HG03571 (cell line): ENCODE measurements around the gene PRRC2B.
"Not testable (repeated sequence)": the region's sequence is repeated elsewhere in the genome, so short reads cannot be mapped to it uniquely, and the experiment has no call there.

Experiments
- ATAC-seq: cut with Tn5 transposase; IDR thresholded peaks from one replicate; pipeline ENCODE4 v1.9.1; 2021; ENCODE audit not compliant: unreplicated experiment

The PRRC2B gene

GRCh38 chr9:131505012-131505411 is 111.1 kb downstream of the PRRC2B start:
- ATAC-seq, result no peak

GRCh38 chr9:131511416-131511815 is 117.5 kb downstream of the PRRC2B start:
- no peak for ATAC-seq

GRCh38 chr9:131511880-131512279 is 118.0 kb downstream of the PRRC2B start:
- no peak for ATAC-seq

- no peak for ATAC-seq
Observed at GRCh38 chr9:131513177-131513576, 119.3 kb downstream of the PRRC2B start.

GRCh38 chr9:131515559-131516031 is 121.7 kb downstream of the PRRC2B start:
- not testable (repeated sequence) for ATAC-seq

GRCh38 chr9:131516100-131516499 is 122.2 kb downstream of the PRRC2B start:
- no peak for ATAC-seq

- ATAC-seq, result no peak
Observed at GRCh38 chr9:131516930-131517329, 123.0 kb downstream of the PRRC2B start.

GRCh38 chr9:131517761-131518190 is 123.9 kb downstream of the PRRC2B start:
- ATAC-seq, result no peak

- ATAC-seq, result no peak
Observed at GRCh38 chr9:131518553-131518952, 124.7 kb downstream of the PRRC2B start.

GRCh38 chr9:131520503-131520902 is 126.6 kb downstream of the PRRC2B start:
- ATAC-seq, result no peak

GRCh38 chr9:131521203-131521602 is 127.3 kb downstream of the PRRC2B start:
- no peak for ATAC-seq

GRCh38 chr9:131521822-131522221 is 127.9 kb downstream of the PRRC2B start:
- no peak for ATAC-seq

- ATAC-seq, result no peak
Observed at GRCh38 chr9:131522257-131523085, 128.6 kb downstream of the PRRC2B start.

GRCh38 chr9:131523086-131523388 is 129.2 kb downstream of the PRRC2B start:
- ATAC-seq, result no peak

- no peak for ATAC-seq
Observed at GRCh38 chr9:131523451-131524435, 129.9 kb downstream of the PRRC2B start.

GRCh38 chr9:131524665-131525315 is 130.9 kb downstream of the PRRC2B start:
- no peak for ATAC-seq

- no peak for ATAC-seq
Observed at GRCh38 chr9:131525643-131526565, 132.0 kb downstream of the PRRC2B start.

GRCh38 chr9:131528186-131528585 is 134.3 kb downstream of the PRRC2B start:
- ATAC-seq, result no peak

GRCh38 chr9:131528886-131529505 is 135.1 kb downstream of the PRRC2B start:
- no peak for ATAC-seq
